ENCODE measurements around the gene TMEM209.
A peak's percentile ranks its signal among the peaks of the same experiment; 100 is the strongest.

Gene TMEM209

DNA sequence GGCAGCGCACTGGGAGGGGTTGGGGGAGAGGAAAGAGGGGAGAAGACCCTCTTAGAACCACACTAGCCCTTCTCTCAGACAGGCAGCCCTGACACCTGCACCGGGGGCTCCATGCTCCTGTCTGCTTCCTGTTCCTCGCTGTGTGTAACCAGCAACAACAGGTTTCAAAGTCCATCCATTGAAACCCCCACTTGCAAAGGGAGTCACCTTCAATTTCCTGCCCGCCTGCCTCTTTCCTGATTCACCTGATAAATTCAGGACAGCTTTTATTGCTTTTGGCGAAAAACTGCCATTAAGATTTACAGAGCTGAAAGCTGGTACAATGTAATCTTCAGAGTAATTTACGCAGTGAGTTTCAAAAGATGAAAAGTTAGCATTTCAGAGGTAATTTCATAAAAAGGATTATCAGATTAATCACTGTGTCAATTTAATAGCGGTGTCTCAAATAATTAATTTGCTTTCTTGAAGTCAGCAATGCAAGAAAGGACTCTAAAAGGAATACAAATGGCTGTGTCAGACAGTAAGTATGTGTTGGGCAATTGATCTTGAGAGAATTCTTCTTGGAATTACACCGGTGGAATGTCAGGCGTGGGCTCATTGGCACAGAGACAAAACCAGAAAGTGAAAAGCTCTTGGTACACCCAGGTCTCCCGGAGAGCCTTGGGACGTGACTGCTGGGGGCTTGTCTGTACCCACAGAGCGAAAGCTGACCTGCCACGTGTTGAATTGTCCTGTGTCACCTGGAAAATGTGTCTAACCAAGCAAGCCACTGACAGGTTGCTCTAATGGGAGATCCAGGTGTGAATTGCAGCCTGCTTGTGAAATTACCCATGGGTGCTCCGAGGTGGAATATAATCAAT is 60.7 kb downstream of the TMEM209 start:
- Mint-ChIP-seq H3K4me1 (peaks cover 16% of the 10 kb centered on the region), H3K27ac (no peak overlapping the region), H3K4me3 (no peak overlapping the region), H3K27me3 (peaks cover 31% of the 10 kb centered on the region), H3K9me3 (no peaks in the 10 kb centered on the region)
- ATAC-seq: no peak
- no peak for DNase-seq

DNA sequence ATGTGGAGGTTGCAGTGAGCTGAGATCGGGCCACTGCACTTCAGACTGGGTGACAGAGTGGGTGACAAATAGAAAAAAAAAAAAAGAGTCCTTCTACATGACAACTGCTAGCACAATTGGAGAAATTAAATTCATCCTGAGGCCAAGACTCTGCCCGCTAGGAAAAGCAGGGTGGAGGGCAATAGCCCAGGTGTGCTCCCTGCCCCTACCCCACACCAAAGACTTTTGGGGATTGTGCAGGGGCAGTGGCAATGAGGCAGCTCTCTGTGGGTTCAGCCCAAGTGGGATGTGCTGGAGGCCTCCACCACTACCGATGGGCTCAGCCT is 61.3 kb downstream of the TMEM209 start:
- H3K9me3 Mint-ChIP-seq: no peaks in the 10 kb centered on the region
- H3K4me1 Mint-ChIP-seq: peaks cover 16% of the 10 kb centered on the region
- ATAC-seq (no peak), DNase-seq (no peak)
- H3K27ac Mint-ChIP-seq: no peak overlapping the region
- peaks cover 26% of the 10 kb centered on the region for H3K27me3 Mint-ChIP-seq
- H3K4me3 Mint-ChIP-seq: no peak overlapping the region

DNA sequence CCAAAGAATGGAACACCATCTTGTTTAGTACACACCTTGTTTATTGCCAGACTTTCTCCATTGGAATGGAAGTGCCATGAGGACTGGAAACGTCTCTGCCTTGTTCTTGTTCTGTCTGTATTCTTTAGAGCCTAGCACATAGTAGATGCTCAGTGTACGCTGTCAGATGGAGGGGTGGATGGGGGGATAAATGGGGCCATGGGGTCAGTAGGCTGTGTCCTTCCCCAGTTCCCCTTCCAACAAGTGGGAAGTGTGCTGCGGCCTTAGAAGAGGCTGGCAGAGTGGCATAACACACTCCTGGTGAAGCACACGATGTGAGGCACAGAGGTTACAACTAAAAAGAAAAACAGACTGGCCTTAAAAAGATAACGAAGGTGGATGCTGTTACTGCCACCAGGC is 61.9 kb downstream of the TMEM209 start:
- DNase-seq (no peak), ATAC-seq (no peak)
- Mint-ChIP-seq H3K4me3 (no peak overlapping the region), H3K27me3 (peaks cover 23% of the 10 kb centered on the region), H3K27ac (no peak overlapping the region), H3K4me1 (peaks cover 16% of the 10 kb centered on the region), H3K9me3 (no peaks in the 10 kb centered on the region)

DNA sequence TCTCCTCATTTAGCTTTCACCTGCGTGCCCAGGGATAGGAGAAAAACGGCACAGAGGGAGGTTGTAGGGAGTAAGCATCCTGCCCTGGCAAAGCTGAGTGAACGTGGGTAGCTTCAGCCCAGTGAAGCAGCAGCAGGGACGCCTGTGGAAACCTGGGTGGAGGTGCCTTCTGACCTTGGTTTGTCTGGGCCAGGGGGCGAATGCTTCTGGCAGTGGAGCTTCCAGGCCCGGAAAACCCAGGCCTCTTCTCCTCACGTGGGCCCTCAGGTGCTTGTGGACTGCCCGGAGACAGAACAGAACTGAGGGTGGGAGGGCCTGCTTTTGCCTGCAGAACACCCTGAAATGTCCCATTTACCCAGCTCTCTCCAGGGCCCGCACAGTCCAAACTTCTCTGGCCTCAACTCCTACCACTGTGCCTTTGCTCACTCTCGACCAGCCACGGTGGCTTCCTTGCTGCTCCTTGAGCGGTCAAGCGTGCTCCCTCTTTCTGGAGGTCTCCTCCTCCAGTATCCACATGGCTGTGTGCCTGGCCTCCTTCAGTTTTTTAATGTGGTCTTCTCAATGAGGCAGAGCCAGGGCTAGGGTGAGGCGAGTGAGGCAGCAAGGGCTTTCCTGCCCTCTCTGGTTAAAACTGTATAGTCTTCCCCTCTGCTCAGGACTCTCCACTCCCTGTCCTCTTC is 62.4 kb downstream of the TMEM209 start:
- Mint-ChIP-seq H3K4me1 (peaks cover 16% of the 10 kb centered on the region), H3K4me3 (peak overlapping the region in 1 of 2 donors; percentile 16), H3K9me3 (no peaks in the 10 kb centered on the region), H3K27me3 (peaks cover 17% of the 10 kb centered on the region), H3K27ac (no peak overlapping the region)
- no peak for DNase-seq
- peak; percentile 30 for ATAC-seq

DNA sequence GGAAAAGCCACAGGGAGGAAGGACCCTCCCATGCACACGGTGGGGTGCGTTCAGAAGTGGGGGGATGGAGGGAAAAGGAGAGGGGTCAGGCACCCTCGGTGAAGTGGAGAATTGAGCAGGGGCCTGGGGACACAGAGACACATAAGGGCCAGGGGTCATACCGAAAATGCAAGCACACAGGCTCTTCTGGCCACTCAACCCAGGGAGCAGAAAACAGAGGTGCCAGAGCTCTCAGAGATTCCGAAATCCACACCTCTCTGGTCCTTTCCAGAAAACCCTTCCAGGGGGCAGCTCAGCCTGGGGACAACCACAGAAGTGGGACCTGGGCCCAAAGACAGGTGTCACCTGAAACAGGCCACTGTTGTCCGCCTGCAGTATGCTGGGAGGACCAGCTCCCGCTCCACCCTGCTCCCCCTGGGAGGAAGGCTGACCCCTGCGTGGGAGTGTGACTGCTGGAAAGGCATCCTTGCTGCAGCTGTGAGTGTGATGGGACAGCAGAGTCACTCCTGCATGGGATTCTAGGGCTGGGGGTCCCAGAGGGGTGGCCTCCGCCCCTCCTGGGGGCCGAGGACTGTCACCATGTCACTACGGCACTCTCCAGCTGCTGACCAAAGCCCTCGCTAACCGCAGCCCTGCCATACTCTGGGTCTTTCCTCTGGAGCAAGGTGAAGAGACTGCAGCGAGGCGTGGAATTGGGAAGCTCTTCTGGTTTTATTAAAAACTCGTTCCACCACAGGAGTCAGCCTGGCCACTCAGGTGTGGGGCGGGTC is 63.1 kb downstream of the TMEM209 start:
- no peak for DNase-seq
- ATAC-seq: peak; percentile 5
- Mint-ChIP-seq H3K27ac (peak overlapping the region in 1 of 2 donors; percentile 15), H3K4me1 (peaks cover 16% of the 10 kb centered on the region), H3K27me3 (peaks cover 16% of the 10 kb centered on the region), H3K9me3 (no peaks in the 10 kb centered on the region), H3K4me3 (peak overlapping the region in 1 of 2 donors; percentile 79)

DNA sequence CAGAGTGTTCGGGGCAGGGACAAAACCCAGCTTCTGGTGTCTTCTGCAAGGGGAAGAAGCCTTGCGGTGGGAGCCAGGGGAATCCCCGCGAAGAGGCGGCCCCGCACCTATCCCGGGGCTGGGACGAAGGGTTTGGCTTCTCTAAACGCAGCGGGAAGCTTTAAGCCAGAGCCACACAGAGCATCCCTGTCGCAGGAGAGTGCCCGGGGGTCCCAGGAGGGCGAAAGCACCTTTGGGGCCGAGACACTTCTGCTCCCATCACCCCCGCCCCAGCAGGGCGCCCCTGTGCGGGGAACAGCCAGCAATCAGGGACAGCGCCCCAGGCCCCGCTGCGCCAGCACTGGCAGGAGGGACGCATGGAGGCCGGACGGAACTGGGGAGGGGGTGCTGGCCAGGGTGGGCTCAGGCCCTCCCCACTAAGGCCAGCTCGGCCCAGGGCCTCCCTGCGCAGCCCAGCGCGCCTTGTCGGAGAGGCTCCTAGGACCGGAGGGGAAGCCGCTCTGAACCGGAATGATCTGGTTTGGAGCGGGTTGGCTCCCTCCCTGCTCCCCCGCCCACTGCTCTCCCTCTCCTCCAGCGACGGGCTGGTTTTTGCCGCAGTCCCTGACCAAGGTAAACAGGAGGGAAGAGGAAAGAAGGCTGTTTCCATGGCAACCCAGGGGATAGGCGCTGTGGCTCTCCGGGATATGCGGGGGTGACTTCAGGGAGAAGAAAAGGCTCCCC is 63.9 kb downstream of the TMEM209 start:
- no peaks in the 10 kb centered on the region for H3K9me3 Mint-ChIP-seq
- peaks cover 16% of the 10 kb centered on the region for H3K27me3 Mint-ChIP-seq
- DNase-seq (no peak), ATAC-seq (peak; percentile 60)
- peaks cover 16% of the 10 kb centered on the region for H3K4me1 Mint-ChIP-seq
- peak overlapping the region in 1 of 2 donors; percentile 15 for H3K27ac Mint-ChIP-seq
- peak overlapping the region; percentile 49 to 79 for H3K4me3 Mint-ChIP-seq

DNA sequence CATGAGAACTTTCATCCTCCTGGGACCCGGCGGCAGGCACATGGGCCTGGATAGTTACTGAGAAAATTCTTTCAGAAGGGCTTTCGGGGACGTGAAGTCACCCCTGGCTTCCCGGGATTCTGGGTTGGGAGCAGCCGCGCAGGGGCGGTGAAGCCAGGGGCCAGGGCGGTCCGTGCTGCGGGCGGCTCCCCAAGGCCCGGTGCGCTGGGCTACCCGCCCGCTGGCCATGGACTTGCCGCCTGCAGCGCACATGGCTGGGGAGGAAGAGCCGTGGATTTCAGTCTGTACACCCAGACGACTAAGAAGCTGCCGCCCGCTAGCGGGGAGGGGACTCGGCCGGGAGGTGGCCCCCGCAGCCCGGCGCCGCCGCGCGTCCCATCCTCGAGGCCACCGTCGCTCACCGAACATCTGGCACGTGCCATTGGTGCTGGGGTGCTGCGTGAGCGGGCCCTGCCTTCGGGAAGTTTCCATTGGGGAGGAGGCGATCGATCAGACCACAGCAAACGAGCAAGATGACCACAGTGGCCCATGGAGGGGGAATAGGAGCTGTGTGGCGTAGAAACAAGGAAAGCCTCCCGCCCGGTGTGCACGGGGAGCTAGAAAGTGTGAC is 64.5 kb downstream of the TMEM209 start:
- no peak for DNase-seq
- no peak overlapping the region for H3K27ac Mint-ChIP-seq
- peaks cover 22% of the 10 kb centered on the region for H3K4me1 Mint-ChIP-seq

DNA sequence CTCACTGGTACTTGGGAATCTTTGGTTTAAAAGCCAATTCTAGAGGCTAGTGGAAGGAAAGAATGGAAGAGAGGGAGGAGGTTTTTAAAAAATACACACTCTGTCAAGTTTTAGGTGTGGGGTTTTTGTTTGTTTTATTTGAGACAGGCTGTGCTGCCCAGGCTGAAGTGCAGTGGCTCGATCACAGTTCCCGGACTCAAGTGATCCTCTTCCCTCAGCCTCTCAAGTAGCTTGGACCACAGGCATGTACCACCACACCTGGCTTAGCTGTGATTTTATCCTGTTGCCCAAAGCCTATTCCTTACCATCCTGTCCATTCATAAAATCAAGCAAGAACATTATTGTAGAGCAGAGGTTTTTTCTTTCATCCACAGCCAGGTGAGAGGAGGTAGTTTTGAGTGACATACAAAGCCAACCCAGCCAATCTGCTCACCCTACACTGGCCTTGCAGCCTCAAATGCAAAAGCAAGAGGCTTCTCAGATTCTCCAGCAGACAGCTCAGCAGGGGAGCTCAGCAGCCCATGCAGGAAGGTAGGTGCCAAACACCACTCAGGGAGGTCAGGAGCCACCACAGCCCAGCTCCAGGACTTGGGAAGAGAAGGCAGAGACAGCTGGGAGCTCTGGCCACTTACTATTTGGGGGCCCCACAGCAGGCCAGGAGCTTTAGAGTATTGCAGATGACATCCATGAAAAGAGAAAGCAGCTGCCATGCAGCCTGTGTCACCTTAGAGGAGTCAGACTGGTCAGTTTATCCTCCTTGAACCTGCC is 65.8 kb downstream of the TMEM209 start:
- DNase-seq: no peak
- Mint-ChIP-seq H3K4me3 (no peak overlapping the region), H3K27ac (no peak overlapping the region), H3K27me3 (peaks cover 16% of the 10 kb centered on the region), H3K4me1 (peaks cover 26% of the 10 kb centered on the region), H3K9me3 (no peaks in the 10 kb centered on the region)
- ATAC-seq: no peak

More for the DNA sequence above, 64.5 kb downstream of the TMEM209 start:
- peaks cover 16% of the 10 kb centered on the region for H3K27me3 Mint-ChIP-seq
- peak overlapping the region; percentile 49 to 79 for H3K4me3 Mint-ChIP-seq
- H3K9me3 Mint-ChIP-seq: no peaks in the 10 kb centered on the region
- ATAC-seq: no peak

DNA sequence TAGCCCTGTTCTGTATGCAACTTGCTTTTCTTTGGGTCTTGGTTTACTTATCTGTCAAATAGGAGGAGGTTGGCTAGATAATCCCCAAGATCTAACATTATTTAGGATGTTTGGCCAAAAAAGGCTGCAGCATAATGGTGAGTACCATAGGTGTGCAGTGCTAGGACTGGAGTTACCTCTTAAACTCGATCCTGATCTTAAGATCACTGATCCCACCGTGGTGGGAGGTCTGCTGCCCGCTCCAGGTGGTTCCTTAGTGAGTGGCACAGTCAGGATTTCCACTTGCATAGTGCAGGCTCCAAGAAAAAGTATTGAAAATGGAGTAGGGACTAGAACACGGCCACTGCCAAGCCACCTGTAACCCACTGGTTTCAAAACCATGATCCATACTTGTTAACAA is 68.0 kb downstream of the TMEM209 start:
- ATAC-seq (no peak), DNase-seq (no peak)
- Mint-ChIP-seq H3K27me3 (peaks cover 9% of the 10 kb centered on the region), H3K4me1 (peaks cover 26% of the 10 kb centered on the region), H3K27ac (no peak overlapping the region), H3K4me3 (no peak overlapping the region), H3K9me3 (no peaks in the 10 kb centered on the region)

DNA sequence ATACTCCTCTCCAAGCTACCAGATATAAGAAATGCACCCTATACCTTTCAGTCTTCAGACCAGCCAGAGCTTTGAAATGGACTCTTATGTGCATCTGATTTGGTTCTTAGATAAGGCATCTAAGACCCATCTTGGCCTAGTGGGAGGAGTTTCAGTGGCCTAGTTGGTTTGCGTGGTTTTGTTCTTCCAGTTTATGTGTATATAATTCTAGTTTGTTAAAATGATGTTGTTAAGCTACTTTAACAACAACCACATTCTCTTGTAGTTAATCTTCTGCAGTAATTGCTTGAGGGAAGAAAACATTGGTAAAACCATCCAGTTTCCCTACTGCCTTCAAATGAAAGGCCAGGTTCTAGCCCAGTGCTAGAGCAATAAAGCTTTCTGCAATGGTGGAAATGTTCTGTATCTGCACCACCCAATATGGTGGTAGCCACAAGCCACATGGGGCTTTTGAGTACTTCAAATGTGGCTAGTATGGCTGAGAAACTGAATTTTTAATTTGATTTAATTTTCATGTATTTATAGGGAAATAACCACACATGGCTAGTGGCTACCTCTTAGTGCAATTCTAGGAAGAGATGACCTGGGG is 68.5 kb downstream of the TMEM209 start:
- no peak for ATAC-seq
- peaks cover 5% of the 10 kb centered on the region for H3K27me3 Mint-ChIP-seq
- peaks cover 24% of the 10 kb centered on the region for H3K4me1 Mint-ChIP-seq
- no peak overlapping the region for H3K4me3 Mint-ChIP-seq
- DNase-seq: no peak
- no peak overlapping the region for H3K27ac Mint-ChIP-seq
- H3K9me3 Mint-ChIP-seq: no peaks in the 10 kb centered on the region

DNA sequence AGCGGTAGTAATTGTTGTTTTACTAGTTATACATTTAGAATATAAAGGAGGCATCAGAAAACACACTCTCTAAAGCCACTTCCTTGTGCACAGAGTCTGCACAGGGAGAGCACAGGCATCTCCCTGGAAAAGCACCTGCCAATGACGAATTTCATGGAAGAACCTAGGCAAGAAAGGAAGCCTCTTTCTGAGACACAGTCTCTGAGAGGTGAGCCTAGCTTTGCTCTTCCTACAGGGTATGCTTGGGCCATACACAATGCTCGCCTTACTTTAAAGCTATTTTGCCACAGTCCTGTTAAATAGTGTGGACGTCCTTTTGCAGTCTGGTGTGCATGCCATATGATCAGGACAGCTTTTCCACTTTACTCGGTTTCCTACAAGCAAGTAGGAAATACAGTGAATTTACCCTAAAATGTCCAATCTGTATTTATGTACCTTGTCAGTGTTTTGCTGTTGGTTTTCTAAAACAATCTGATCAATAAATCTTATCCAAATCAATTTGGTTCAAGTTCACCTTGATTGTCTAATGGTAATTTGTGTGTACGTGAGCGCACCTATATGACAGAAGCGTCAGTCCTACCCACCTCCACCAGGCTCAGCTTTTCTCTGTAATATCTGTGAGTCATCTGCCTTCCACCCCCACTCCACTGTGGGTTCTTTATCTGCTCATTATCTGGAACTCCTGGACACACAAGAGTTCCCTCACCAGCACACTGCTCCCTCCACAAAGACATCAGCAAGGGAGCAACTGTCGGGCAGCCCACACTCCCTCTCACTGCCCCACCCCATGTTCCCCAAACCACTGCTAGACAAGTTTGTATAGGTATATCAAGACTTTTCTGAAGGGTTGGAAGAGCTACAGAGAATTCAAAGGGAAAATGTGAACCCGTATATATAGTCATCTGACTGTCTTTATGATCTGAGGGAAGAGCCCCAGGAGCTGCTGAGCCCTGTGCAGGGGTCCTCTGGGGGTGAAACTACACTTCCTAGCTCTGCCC is 69.7 kb downstream of the TMEM209 start:
- no peak for DNase-seq
- no peaks in the 10 kb centered on the region for H3K9me3 Mint-ChIP-seq
- no peak for ATAC-seq
- H3K27ac Mint-ChIP-seq: no peak overlapping the region
- H3K4me3 Mint-ChIP-seq: no peak overlapping the region
- H3K27me3 Mint-ChIP-seq: no peaks in the 10 kb centered on the region
- H3K4me1 Mint-ChIP-seq: peaks cover 18% of the 10 kb centered on the region

DNA sequence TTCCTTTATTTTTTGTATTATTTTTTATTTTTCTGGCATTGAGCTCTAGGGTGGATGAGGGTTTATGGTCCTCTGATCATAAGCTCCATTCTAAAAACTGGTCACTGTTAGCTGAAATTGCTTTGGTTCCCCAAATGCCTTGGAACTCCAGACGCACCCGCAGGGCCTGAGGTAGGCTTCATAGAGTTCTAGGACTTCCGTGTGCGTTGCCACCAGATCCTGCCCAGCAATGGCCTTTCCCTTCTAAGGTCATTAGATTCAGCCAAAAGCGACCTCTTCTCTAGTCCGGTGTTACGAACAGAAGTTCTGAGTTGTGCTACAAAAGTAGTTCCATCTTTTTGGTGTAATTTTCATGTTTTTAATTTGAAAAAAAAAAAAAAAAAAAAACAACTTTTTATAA is 70.5 kb downstream of the TMEM209 start:
- ATAC-seq (no peak), DNase-seq (no peak)
- H3K27me3 Mint-ChIP-seq: no peaks in the 10 kb centered on the region
- H3K4me1 Mint-ChIP-seq: peaks cover 16% of the 10 kb centered on the region
- no peaks in the 10 kb centered on the region for H3K9me3 Mint-ChIP-seq
- peak overlapping the region in 1 of 2 donors; percentile 43 for H3K27ac Mint-ChIP-seq
- no peak overlapping the region for H3K4me3 Mint-ChIP-seq

DNA sequence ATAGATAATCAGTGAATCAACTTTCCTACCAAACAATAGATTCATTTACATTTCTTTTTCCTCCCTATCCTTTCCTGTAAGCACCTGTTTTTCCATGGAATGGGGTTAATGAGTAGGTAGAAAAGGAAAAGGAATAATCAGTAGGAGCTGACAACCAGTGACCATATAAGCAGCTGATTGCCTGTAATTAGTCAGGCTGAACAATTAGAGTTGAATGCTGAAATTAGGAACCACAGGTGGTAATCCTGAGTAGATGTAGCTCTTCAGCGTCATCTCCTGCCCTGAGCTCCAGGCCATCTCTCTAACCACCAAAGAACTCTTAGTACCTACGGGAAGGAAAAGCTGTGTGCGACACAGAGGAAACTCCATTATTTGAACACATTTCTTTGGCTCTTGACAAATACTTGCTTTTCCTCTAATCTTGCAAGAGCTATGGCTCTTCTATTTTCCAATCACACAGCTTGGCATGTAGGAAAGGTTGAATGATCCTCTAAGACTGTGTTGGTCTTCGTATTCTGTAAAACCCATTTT is 71.0 kb downstream of the TMEM209 start:
- no peak for ATAC-seq
- H3K9me3 Mint-ChIP-seq: no peaks in the 10 kb centered on the region

More for the DNA sequence above, 71.0 kb downstream of the TMEM209 start:
- Mint-ChIP-seq H3K4me1 (peaks cover 16% of the 10 kb centered on the region), H3K4me3 (no peak overlapping the region), H3K27ac (no peak overlapping the region), H3K27me3 (no peaks in the 10 kb centered on the region)
- no peak for DNase-seq

Measured in stimulated activated naive CD8-positive, alpha-beta T cell treated with anti-CD3 and anti-CD28 coated beads, Interleukin-15, amount 100 ng/mL, for 72 hours (primary cell).